Tibial nerve (tissue), 4 donors: Measurements from ENCODE around the gene AKAP6.

Experiments
- EP300 ChIP-seq, 2 donors: sonication (generic); formaldehyde crosslinking; IDR thresholded peaks; one replicate each; pipeline ENCODE4 v1.6.1; 2017; ENCODE audit warnings: antibody characterized with exemption in 2 of 2, mild to moderate bottlenecking in 1 of 2
- POLR2A ChIP-seq, 2 donors: fragments of 450-650 bp; IDR thresholded peaks; one replicate each; pipeline ENCODE4 v1.6.1; 2017; ENCODE audit warnings: antibody characterized with exemption in 2 of 2, mild to moderate bottlenecking in 2 of 2, moderate library complexity in 2 of 2
- TF ChIP-seq, protein P1 (sequence below), 5 experiments: fragments of 200-600 bp in 3 of 5; fragments of 450-650 bp in 2 of 5; sonication (generic) in 3 of 5; IDR thresholded peaks; one replicate each; pipeline ENCODE4 v1.5.1; 2016 to 2019; ENCODE audit warnings: antibody characterized with exemption in 5 of 5, mild to moderate bottlenecking in 3 of 5, moderate library complexity in 2 of 5

- TF ChIP-seq POLR2A (IDR thresholded peaks at IDR 0.05), result no peak
- no peak for TF ChIP-seq EP300 (IDR thresholded peaks at IDR 0.05)
- TF ChIP-seq, protein P1, sequence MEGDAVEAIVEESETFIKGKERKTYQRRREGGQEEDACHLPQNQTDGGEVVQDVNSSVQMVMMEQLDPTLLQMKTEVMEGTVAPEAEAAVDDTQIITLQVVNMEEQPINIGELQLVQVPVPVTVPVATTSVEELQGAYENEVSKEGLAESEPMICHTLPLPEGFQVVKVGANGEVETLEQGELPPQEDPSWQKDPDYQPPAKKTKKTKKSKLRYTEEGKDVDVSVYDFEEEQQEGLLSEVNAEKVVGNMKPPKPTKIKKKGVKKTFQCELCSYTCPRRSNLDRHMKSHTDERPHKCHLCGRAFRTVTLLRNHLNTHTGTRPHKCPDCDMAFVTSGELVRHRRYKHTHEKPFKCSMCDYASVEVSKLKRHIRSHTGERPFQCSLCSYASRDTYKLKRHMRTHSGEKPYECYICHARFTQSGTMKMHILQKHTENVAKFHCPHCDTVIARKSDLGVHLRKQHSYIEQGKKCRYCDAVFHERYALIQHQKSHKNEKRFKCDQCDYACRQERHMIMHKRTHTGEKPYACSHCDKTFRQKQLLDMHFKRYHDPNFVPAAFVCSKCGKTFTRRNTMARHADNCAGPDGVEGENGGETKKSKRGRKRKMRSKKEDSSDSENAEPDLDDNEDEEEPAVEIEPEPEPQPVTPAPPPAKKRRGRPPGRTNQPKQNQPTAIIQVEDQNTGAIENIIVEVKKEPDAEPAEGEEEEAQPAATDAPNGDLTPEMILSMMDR (IDR thresholded peaks at IDR 0.05), result no peak
These were observed 151.2 kb downstream of the AKAP6 start for GRCh38 chr14:32480337-32480736.
